HG02973 (cell line): ENCODE results near the gene RGPD5.
"Not testable (repeated sequence)": the region's sequence is repeated elsewhere in the genome, so short reads cannot be mapped to it uniquely, and the experiment has no call there.

Source experiments
- ATAC-seq: cut with Tn5 transposase; IDR thresholded peaks from one replicate; pipeline ENCODE4 v1.9.1; 2021; ENCODE audit warnings: moderate library complexity; ENCODE audit not compliant: unreplicated experiment

Gene RGPD5

DNA sequence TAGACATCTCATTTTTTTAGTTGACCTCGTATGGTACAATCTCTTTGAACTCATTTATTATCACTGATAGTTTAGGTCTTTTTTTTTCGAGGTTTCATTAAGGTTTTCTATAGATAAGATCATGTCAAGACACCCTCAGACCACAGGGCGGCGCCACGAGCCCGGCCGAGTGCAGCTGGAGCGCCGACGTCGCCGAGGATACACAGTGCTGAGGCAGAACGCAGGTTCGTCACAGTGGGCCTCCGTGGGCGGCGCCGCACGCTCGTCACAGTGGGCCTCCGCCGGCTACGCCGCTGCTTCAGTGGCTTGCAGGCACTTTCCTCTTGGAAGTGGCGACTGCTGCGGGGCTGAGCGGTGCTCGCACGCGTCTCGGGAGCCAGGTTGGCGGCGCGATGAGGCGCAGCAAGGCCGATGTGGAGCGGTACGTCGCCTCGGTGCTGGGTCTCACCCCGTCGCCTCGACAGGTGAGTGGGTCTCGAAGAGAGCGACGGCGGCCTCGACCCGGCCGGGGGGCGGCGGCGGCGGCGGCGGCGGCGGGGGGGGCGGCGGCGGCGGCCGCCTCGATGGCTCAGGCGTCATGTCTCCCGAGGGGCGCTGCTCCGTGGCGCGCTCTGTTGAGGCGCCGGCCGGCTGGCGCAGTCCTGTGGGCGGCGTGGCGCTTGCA is at the start of gene RGPD5:
Gene RGPD5, plus strand, starts transcription at position 232 of the 664 bp plus-strand sequence. Its CDS starts 161 bp downstream, at position 393.
- peak; percentile 100 for ATAC-seq

DNA sequence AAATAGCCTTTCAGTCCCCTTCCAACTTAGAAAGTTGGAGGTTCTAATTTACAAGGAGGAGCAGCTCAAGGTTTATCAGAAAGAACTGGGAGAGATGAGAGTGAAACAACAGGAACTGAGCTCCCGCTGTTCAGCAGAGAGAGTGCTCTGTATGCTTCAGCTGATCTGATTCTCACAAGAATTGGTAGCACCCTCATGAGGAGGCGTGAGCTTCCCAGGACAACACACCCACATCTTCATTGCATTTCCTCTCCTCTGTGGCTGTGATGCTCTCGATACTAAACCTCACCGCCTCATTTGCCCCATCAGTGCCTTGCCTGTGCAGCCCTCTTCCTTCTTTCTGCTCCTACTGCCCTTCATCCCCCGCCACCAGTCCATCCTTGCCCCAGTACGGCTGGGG is 42.5 kb upstream of the RGPD5 start:
- not testable (repeated sequence) for ATAC-seq

DNA sequence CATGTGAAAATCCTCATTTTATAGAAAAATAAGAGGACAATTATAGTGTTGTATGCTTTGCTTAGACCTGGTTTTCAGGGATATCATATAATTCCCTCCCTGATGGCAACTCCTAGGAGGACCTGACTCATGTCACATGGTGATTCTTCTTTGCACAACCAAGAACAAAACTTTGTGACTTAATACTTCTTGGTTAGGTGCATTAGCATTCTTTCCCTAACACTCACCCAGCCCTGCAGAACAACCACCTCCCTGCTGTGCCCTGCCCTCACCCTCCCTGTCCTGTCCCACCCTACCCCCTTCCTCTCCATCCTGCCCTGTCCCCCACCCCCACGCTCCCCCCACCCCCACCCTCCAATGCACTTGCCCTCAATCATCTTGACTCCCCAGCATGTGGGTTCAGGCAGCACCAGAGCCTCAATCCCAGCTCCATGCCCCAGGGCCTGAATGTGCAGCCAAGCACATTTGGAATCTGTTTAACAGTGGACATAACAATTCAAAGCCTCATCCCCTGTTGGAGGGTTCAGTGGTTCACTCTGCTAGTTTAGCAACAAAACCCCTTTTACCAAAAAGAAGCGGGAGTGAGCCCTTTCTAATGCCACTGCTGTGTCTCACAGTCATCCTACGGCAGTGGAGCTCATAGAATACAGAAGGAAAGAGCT is 36.8 kb upstream of the RGPD5 start:
- ATAC-seq, result not testable (repeated sequence)

DNA sequence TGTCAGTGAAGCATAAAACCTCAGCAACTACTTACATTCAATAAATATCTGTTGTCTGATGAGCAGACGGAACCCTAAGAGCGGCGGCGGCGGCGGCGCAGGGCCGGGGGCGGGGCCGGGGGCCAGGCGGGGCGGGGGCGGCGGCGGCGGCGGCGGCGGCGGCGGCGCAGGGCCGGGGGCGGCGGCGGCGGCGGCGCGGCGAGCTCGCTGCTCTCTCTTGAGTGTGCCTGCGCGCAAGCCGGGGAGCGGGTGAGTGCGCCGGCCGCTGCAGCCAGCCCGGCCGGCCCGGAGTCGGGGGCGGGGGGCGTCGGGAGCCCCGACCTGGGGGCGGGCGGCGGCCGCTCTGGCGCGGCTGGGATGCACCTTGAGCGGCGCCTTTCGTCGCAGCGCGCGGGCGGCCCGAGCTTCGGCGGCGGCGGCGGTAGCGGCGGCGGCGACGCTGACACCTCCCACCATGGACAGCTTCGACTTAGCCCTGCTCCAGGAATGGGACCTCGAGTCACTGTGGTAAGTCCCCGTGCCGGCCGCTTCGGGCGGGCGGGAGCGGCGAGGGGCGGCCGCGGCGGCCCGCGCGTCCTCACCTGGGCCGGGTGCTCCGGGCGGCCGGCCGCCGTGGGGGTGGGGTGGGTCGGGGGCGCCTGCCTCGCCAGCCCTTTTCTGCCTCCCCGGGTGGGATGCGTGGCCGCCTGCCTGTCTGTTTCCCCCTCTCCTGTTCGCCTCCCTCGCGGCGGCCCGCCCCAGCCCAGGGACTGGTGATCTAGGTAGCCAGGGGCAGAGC is 33.7 kb upstream of the RGPD5 start:
- ATAC-seq, result not testable (repeated sequence)

DNA sequence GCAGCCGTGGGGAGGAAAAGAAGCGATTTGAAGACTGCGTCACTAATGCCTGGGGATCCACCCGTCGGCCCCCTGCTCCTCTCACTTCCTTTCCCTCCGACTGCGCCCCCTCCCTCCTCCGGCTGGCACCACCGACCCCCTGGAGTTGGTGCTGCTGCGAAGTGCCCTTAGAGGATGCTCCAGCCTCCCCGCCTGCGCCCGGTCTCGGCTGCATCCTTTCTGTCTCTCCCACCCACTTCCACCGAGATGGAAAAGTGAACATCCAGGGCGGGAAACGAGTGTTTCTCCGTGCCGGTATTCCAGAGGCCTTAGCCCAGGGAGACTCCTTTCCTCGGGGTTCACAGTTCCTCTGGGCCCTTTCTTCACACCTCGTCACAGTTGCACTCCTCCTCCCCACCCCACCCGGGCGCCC is 33.1 kb upstream of the RGPD5 start:
- not testable (repeated sequence) for ATAC-seq

DNA sequence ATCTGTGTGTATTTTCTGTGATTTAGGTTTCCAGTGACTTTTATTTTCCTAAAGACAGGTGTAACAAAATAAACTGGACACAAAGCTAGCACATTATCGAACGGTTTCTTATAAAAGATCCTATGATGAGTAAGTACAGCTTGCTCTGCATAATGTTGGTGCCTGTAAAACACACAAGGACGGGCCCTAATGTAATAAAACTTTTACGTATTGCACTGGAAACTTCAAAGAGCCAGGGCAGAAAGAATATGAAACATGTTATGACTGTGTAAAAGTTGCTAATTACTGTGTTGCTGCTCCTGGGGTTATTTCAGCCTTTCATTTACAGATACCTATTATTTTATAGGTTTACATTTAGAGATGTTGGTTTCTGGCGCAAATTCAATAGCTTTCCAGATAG is 32.1 kb upstream of the RGPD5 start:
- ATAC-seq, result not testable (repeated sequence)

DNA sequence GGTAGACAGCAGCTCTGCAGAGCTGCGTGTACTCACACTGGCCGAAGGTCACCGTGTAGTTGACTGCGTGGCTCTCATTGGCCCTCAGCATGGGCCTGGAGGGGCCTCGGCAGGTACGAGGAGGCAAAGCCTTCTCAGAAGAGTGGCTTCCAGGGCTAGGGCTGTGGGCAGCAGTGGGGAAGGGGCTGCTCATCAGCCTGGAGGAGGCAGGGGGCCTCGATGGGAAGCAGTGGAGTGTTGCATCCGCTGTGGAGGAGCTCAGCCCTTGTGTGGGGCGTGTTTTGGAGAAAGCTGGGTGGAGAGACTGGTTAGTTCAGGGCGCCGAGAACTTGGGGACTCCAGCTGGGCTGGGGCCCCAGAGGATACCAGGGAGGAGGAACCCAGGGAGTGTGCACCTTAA is 28.0 kb upstream of the RGPD5 start:
- not testable (repeated sequence) for ATAC-seq

DNA sequence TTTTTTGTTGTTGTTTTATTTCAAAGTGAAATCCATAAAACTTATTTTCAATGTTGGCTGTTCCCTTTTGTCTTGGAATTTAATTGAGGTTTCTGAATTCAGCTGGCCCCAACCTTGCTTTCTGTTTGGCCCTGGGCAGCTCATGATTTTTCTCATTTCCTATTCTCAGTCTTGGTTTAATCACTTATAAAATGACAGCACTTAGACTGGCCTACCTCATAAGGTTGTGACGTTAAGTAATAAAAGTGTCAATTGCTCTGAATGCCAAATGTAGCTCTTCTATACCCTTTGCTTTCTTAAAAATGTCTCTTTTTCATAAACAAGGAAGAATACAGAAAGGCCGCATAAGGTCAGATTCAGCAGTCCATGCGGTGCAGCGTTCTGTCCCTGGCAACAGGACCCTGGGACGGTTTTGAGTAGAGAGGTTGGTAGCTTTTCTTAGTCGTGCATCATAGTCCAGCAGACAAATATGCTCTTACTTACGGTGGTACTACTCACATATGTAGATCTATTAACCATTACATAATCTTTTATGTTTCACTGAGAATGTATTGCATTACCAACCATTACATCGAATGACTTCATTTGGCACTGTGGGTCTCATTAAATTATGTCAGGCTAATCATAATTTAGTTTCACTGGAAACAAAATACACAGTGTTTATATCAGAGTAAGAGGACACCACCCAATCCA is 27.1 kb upstream of the RGPD5 start:
- not testable (repeated sequence) for ATAC-seq

DNA sequence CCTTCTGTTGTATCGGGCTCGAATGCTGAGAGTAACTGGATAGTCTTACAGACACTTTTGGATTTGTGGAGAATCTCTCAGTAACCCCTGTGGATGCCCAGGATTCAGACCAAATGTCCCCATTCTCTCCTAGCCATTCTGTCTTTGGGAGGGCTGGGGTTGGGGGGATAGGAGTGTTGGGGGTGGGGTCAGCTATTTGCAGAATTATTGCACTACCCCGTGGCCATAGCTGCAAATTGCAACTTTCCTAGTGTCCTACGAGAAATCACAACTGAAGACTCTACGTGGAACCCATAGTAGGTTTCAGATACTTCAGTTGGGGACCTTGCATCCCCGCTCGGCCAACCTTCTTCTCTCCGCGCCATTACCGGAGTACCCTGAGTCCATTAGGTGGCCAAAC is 25.2 kb upstream of the RGPD5 start:
- ATAC-seq, result not testable (repeated sequence)

DNA sequence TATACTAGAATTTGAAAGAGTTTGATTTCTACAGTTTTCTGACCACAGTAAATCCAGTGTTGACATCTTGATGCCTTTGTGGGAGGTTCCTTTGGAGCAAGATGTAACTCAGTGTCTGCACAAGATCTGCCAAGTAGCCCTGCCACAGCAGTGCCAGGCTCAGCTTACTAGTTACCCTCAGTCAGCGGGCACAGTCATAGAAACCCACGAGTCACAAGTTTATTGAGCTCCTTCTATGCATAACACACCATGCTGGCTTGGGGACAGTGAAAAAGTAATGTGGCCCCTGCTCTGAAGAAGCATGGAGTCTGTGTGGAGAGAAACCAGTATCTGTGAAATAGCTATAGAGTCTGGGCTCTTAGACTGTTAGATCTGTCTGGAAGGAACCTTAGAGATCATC is 15.0 kb upstream of the RGPD5 start:
- ATAC-seq, result not testable (repeated sequence)

DNA sequence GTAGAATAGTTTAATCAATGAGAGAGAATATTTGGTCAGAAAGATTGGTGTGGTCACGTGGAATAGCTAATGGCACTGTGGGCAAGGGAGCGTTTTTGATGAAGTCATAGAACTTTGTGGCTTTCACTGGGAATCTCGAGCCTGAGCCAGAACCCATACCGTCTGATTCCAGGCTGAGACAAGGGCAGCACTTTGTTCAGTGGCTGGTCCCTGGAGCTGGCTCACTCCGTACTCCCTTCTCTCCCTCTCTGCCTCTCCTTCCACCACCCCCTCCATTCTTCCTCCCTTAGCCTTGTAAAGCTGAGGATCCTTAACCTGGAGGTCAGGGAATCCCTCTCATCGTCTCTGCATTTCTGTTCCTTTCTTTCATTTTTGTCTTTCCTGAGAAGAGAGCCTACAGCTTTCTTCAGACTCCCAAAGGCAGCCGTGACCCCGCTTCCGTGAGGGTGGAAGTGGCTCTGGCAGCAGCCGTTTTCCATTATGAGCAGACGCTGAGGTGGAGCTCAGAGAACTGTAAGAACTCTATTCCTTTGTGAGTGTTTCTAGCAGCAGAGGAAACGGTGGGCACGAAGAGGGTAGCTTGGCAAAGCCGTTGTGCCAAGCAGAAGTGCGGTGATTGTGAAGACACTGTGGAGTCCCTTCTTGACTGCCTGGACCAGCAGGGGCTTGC is 12.8 kb upstream of the RGPD5 start:
- ATAC-seq, result not testable (repeated sequence)

DNA sequence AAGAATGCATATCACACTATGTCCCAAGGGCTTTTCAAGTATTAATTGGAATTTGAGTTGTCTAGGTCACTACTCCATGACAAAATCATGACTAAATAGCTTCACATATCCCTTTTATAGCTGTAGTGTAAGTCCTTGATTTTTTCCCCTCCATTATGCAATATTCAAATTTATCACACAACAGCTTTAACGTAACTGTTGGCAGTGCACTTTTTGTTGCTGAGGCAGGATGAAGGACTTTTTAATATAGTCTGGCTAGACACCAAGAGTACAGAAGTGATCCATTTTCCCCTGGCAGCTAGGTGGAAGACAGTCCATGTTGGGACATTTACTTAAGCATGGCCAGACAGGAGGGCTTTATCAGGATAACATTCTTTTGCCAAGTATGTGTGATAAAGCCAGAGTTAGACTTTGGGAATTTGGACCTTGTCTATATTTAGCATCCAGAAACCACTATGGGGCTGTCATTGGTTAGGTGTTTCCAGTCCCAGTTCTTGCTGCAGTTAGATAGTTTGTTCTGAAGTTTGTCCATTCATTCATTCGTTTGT is 11.6 kb upstream of the RGPD5 start:
- not testable (repeated sequence) for ATAC-seq

DNA sequence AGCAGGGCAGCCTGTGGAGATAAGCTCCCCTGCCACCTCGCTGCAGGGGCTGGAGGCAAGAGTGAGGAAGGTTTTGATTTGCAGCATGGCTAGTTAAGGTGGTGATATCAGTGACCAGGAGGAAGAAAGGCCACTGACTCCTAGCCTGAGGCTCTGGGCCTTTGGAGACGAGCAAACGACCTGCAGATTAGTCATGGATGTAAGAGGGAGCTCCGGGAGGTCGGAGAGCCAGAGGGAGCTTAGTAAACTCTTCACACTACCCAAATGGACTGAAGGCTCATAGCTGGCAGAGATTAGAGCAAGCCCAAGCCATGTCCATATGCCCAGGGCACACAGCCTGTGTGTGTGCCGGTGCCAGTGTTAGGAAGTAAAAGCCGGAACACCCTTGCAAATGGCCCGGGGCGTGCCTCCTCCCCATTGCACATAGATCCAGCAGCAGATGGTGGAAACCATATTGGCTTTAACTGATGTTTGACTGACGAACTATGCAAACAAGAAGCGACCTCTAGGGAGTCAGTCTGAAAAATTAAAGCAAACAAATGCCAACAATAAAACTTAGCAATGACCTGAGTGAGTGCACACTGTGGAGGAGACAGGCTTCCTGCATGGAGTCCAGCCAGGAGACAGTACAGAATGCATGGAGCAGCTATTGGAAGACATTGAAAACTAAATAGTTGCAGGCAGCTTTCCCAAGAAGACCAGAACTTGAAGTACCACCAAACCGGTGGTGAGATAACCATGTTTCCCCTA is 2.4 kb upstream of the RGPD5 start:
- not testable (repeated sequence) for ATAC-seq

DNA sequence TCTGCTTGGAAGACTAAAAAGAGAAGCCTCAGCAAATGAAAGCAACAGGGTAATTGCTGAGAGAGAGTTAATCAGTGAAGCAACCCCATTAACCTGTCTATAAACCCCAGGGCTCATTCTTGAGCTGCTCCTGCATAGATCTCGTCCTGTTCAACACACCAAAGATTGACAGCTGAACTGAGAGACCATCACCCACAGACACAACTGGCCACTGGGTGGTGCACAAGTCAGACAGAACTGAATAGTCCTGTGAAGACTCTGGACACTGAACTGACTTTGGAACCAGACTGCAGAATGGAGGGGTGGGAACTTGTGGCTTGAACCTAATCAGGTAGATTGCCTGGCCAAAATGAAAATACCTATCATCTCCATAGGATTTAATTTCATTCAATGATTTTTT is 1.4 kb upstream of the RGPD5 start:
- not testable (repeated sequence) for ATAC-seq

DNA sequence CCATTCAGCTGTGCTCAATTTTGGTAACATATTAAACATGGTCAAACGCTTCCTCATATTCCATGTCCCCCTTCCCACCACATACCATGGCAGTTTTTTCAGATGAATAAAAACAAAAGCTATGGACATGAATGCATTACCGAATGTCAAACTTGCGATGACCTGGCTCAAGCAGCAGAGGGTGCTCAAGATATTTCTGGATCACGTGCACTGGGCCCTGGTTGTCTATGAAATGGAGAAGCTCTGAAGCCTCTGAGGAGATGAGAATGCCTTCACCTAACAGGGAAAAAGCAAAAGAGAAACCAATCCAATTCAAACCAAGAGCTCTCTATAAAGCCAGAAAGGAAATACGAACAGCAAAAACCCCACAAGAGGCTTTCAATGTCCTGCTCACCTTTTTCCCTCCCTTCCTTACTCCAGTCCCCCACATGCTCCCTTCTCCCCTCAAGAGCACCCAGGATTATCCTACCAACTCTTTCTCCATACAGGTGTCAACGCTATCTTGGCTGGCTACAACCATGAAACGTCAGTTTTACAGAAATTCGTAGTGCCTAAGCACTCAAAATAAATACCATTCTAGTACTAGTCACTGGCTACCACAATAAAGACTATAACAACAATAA is 77.1 kb downstream of the RGPD5 start:
- ATAC-seq, result peak; percentile 74

DNA sequence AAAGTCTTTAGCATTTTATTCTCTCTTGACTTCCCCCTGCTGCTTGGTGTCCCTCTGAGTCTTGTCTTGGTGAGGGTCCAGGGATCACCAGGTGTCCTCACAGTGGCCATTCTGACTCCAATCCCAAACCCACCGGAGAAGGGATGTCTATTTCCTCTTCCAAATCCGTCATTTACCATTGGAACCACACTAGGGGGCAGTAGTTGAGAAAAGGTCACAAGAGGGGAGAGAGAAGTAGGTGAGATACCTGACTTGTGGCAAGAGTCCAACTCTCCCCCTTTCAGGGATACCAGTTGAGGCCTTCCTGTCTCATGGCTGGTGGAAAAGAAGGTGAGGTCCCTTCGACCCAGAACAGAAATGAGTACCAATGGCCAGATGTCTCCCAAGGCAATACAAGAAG is 82.5 kb downstream of the RGPD5 start:
- not testable (repeated sequence) for ATAC-seq

DNA sequence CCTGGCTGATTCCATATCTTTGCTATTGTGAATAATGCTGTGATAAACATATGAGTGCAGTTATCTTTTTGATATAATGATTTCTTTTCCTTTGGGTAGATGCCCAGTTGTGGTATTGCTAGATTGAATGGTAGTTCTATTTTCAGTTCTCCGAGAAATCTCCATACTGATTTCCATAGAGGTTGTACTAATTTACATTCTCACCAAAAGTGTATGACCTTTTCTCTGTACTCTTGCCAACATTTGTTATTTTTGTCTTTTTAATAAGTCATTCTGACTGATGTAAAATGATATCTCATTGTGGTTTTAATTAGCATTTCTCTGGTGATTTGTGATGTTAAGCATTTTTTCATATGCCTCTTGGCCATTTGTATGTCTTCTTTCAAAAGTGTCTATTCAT is 88.0 kb downstream of the RGPD5 start:
- not testable (repeated sequence) for ATAC-seq

DNA sequence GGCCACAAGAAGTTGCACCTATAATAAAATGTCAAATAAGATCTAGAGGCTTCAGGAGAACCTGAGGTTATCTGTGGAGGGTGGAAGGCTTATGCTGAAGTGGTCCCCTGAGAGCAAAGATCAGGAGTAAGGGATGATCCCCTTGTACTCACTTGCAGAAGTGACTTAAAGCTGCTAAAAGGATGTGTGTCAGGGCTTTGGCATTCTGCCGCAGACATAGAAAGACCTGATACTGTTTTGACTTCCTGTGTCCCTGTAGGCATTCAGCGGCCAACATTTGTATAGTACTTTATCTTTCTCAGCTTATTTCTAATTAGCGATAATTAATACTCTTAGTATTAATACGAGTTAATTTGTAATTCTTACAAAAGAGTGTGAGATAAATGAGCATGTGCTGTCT is 94.3 kb downstream of the RGPD5 start:
- ATAC-seq, result not testable (repeated sequence)

DNA sequence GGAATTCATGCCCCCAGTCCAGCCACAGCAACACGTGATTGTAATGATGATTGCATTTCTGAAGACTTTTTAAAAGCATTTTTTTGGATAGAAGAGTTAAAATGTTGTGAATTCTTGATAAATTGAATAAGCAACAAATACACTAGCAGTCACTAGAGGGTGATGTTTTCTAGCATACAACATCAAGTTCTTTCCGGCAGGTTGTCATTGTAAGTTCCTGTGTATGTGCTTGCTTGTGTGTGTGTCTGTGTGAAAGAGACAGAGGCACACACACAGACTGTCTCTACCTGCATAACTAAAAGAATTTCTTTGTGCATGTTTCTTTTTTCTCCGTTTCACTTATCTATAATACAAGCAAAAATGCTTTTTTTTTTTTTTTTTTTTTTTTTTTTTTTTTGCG is 95.8 kb downstream of the RGPD5 start:
- ATAC-seq, result not testable (repeated sequence)
